Measurements from ENCODE around the gene PTPN18. TPM values are rescaled to one million over a fixed set of nuclear protein-coding genes. Genes with fewer than 3 reads are reported as not detected.

Gene PTPN18
- total and polyA plus RNA-seq, 8 donors, result 37.0 to 87.0 (median 43.3) TPM

GRCh38 chr2:130387071-130387400 is 31.2 kb downstream of the PTPN18 start:
- Histone ChIP-seq H3K27me3 (no peaks in the 10 kb centered on the region), H3K4me1 (peaks cover 1 to 6% (median 5%) of the 10 kb centered on the region in 3 donors), H3K36me3 (no peaks in the 10 kb centered on the region), H3K27ac (no peak overlapping the region), H3K4me3 (no peak overlapping the region), H3K9me3 (no peaks in the 10 kb centered on the region)
- ATAC-seq, result no peak
- intact Hi-C loops (cut with DNase I), result no loop called here
- no peak for FAIRE-seq
- 71 to 77% methylated on average over 4 of the region's 4 CpGs for WGBS, 2 donors
- no peak for TF ChIP-seq CTCF (IDR thresholded peaks at IDR 0.05)
- no peak for DNase-seq

GRCh38 chr2:130387804-130388203 is 31.9 kb downstream of the PTPN18 start:
- Histone ChIP-seq H3K4me1 (peaks cover 4 to 6% (median 5%) of the 10 kb centered on the region in 3 donors), H3K27me3 (no peaks in the 10 kb centered on the region), H3K36me3 (no peaks in the 10 kb centered on the region), H3K27ac (no peak overlapping the region), H3K9me3 (no peaks in the 10 kb centered on the region), H3K4me3 (no peak overlapping the region)
- TF ChIP-seq CTCF (IDR thresholded peaks at IDR 0.05), result no peak
- ATAC-seq (no peak), DNase-seq (no peak), FAIRE-seq (no peak)
- 83 to 85% methylated on average over 4 of the region's 4 CpGs for WGBS, 2 donors
- intact Hi-C loops (cut with DNase I), result no loop called here

- no peaks in the 10 kb centered on the region for H3K36me3 ChIP-seq
- no peak for DNase-seq
- no peak for FAIRE-seq
- intact Hi-C loops (cut with DNase I), result no loop called here
- no peaks in the 10 kb centered on the region for H3K27me3 ChIP-seq
- no peak for TF ChIP-seq CTCF (IDR thresholded peaks at IDR 0.05)
- 73 to 77% methylated on average over 8 of the region's 8 CpGs for WGBS, 2 donors
- no peak overlapping the region for H3K4me3 ChIP-seq
- H3K27ac ChIP-seq, result no peak overlapping the region
- no peaks in the 10 kb centered on the region for H3K9me3 ChIP-seq
- ATAC-seq, result no peak
- peaks cover 4 to 6% (median 5%) of the 10 kb centered on the region in 3 donors for H3K4me1 ChIP-seq
Observed at GRCh38 chr2:130388221-130388907, 32.5 kb downstream of the PTPN18 start.

- H3K4me3 ChIP-seq, result no peak overlapping the region
- intact Hi-C loops (cut with DNase I), result no loop called here
- H3K27ac ChIP-seq, result no peak overlapping the region
- ATAC-seq, result no peak
- WGBS, 2 donors, result 89 to 91% methylated on average over 6 of the region's 6 CpGs
- peaks cover 4 to 6% (median 5%) of the 10 kb centered on the region in 3 donors for H3K4me1 ChIP-seq
- no peaks in the 10 kb centered on the region for H3K36me3 ChIP-seq
- H3K27me3 ChIP-seq, result no peaks in the 10 kb centered on the region
- DNase-seq, result no peak
- TF ChIP-seq CTCF (IDR thresholded peaks at IDR 0.05), result no peak
- FAIRE-seq, result no peak
- H3K9me3 ChIP-seq, result no peaks in the 10 kb centered on the region
Observed at GRCh38 chr2:130389358-130389757, 33.5 kb downstream of the PTPN18 start.

- ATAC-seq, result no peak
- no peak for DNase-seq
Observed at GRCh38 chr2:130389783-130390182, 33.9 kb downstream of the PTPN18 start.

More at GRCh38 chr2:130389783-130390182, 33.9 kb downstream of the PTPN18 start:
- H3K27ac ChIP-seq, result peak overlapping the region in 2 of 4 donors; percentile 95 to 96
- no peak for TF ChIP-seq CTCF (IDR thresholded peaks at IDR 0.05)
- FAIRE-seq, result no peak
- H3K27me3 ChIP-seq, result no peaks in the 10 kb centered on the region
- H3K4me3 ChIP-seq, result no peak overlapping the region
- H3K9me3 ChIP-seq, result no peaks in the 10 kb centered on the region
- no peaks in the 10 kb centered on the region for H3K36me3 ChIP-seq
- 95 to 96% methylated on average over 3 of the region's 3 CpGs for WGBS, 2 donors
- intact Hi-C loops (cut with DNase I), result no loop called here
- H3K4me1 ChIP-seq, result peaks cover 4 to 6% (median 5%) of the 10 kb centered on the region in 3 donors
